IPS-NIHi11 (cell line): ENCODE measurements around the gene P2RY1.
"Not testable (repeated sequence)": the region's sequence is repeated elsewhere in the genome, so short reads cannot be mapped to it uniquely, and the experiment has no call there.

Source experiments
- DNase-seq: peaks from one replicate; pipeline ENCODE4 v3.0.0; 2012; ENCODE audit warnings: mixed read lengths, low spot score

The P2RY1 gene

GRCh38 chr3:152836269-152836668 lies 1.3 kb downstream of the P2RY1 start:
- no peak for DNase-seq

DNA sequence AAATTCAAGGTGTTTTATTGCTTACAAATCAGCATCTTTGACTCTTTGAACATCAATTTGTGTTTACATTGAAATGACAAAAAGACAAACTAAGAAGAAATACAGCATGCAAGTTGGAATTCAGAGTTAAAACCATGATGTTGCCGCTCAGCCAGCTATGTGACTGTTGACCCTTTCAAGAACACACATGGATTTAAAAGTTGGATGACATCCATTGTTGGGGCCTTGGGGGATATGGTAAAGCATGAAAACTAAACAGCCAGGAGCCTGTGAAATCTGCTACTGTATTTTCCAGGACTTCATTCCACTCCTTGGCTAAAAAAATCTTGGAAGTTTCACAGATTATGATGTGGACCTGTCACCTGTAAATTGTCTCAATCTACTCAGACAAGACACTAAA lies 4.6 kb downstream of the P2RY1 start:
- no peak for DNase-seq

- no peak for DNase-seq
Measured at GRCh38 chr3:152841131-152841530, 6.2 kb downstream of the P2RY1 start.

DNA sequence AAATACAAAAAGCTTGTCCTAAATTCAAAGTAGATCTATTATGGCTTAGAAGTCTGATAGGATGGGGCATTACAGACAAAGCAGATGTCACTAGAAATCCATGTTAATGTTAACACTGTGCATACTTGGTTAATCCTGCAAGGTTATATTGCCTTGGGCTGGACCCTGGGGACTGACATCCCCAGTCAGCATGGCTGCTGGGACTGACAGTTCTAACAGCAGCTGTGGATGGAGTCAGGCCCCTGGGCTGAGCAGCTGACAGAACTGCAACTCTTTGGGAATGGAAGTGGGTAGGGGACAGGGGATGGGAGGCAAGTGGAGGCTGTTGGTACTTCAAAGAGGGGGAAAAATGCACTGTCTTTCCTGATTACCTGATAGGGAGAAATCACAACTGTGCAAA lies 7.5 kb downstream of the P2RY1 start:
- no peak for DNase-seq

DNA sequence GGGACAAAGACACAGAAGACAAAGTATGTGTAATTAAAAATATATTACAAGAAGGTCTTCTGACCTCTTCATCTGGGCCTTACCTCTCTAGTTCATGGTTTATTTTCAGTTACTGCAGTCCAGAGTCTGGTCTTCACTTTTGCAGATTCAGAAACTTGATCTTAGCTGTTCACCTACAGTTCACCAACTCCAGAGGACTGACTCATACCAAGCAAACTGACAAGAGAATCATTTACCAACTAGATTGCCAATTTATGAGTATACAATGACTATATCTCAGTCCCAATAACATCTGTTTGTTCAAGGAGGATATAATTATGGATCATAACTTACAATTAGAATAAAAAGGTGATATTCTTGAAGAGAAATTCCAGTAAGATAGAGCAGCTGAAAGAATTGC lies 9.0 kb downstream of the P2RY1 start:
- DNase-seq, result no peak

DNA sequence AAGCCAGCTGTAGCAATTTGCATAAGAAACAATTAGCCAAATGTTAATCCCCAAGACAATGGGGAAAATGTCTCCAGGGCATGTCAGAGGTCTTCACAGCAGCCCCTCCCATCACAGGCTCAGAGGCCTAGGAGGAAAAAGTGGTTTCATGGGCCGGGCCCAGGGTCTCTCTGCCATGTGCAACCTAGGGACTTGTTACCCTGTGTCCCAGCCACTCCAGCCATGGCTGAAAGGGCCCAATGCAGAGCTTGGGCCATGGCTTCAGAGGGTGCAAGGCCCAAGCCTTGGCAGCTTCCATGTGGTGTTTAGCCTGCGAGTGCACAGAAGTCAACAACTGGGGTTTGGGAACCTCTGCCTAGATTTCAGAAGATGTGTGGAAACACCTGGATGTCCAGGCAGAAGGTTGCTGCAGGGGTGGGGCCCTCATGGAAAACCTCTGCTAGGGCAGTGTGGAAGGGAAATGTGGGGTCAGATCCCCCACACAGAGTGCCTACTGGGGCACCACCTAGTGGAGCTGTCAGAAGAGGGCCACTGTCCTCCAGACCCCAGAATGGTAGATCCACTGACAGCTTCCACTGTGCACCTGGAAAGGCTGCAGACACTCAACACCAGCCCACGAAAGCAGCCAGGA lies 11.8 kb downstream of the P2RY1 start:
- not testable (repeated sequence) for DNase-seq

GRCh38 chr3:152847599-152847998 lies 12.7 kb downstream of the P2RY1 start:
- DNase-seq, result not testable (repeated sequence)

GRCh38 chr3:152849996-152850578 lies 15.2 kb downstream of the P2RY1 start:
- no peak for DNase-seq

DNA sequence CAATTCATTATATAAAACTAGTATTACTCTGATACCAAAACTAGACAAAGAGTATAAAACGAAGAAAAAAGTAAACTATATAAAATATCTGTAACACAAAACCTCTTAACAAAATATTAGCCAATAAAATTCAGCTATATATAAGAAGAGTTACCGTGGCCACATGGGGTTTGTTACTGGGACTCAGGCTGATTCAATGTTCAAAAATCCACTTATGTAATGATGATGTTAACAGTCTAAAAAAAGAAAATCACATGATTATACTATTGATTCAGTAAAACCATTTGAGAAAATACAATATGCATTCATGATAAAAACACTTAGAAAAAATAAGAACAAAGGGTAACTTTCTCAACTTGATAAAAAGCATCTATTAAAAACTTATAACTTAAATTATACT lies 18.3 kb downstream of the P2RY1 start:
- no peak for DNase-seq

GRCh38 chr3:152857082-152857481 lies 22.2 kb downstream of the P2RY1 start:
- no peak for DNase-seq

DNA sequence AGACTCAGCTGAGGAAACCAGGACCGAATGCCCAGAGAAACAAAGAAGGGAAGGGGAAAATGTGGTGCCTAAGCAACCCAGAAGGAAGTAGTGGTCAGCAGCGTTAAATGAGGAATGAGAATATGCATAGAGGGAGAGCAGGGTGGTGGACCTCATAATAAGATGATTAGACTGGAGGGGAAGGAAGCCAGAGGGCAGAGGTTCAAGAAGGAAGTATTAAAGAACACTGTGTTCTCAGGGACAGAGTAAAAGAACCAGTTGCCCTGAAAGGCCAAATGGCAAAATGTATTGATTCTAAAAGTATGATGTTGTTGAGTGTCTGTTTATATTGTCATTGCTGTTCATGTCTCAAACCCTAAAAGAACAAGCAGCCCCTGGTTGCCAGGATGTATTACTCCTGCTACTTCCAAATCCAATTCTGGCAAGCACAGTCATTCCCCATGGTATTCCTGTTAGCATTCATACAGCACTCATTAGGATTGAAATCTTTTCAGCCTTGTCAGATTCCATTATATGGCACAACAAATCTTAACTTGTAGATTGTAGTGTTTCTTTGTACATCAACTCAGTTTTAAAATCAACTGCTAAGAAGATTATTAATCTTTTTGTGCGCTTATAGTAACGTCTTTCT lies 23.4 kb downstream of the P2RY1 start:
- no peak for DNase-seq

GRCh38 chr3:152860736-152861135 lies 25.8 kb downstream of the P2RY1 start:
- no peak for DNase-seq

GRCh38 chr3:152865668-152866245 lies 30.8 kb downstream of the P2RY1 start:
- DNase-seq, result no peak

DNA sequence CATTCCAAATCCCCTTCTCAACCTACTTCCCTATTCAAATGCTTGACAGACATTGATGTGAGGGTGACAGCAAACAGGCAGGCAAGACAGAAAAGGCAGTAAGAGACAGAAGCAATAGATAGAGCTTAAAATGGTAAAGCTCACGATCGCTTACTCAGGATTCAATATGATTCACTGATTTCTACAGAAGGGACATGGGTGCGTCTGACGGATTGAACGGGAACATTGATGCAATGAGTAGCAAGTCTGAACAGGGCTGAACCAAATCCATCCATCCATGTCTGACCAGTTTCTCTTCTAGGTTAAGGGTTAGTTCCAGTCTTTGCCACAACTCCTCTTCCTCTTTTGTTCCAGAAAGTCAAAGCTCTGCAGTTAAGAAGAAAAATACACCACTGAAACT lies 35.1 kb downstream of the P2RY1 start:
- no peak for DNase-seq

- not testable (repeated sequence) for DNase-seq
Measured at GRCh38 chr3:152873314-152873713, 38.4 kb downstream of the P2RY1 start.

GRCh38 chr3:152874896-152875749 lies 40.2 kb downstream of the P2RY1 start:
- no peak for DNase-seq

DNA sequence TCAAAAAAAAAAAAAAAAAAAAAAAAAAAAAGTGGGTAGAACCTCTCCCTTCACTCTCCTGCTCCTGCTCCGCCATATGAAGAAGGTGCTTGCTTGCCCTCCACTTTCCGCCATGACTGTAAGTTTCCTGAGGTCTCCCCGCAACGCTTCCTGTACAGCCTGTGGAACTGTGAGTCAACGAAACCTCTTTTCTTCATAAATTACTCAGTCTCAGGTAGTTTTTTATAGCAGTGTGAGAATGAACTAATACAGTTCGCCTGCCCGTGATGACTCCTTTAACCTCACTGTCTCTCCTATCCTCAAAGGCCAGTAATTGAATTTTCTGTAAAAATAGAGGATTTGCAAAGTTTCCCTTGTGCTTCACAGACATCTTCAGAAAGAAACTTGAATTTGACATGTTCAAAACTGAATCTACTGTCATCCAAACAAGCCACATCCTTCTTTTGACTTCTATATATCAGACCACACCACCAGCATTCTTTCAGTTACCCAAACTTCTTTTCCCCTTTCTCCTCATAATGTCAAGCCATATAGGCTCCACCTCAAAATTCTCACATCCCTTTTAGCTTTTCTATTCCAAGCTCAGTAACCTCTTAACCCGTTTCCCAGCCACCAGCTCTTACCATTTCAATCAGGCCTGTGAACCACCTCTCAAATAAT lies 44.3 kb downstream of the P2RY1 start:
- DNase-seq, result no peak

DNA sequence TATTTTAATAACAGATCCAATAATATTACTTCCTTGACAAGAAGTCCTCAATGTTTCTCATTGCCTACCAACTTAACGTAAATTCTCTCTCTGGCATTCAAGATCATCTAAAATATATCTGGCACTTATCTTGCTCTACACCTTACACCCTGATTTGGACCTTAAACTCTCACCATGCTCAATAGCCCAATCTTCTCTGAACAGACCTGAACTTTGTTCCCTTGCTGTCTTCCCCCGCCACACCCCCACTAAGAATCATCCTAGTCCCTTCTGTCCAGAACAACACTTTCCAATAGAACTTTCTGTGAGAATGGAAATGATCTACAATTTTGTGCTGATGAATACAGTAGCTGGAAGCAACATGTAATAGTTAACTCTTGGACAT lies 44.9 kb downstream of the P2RY1 start:
- no peak for DNase-seq

DNA sequence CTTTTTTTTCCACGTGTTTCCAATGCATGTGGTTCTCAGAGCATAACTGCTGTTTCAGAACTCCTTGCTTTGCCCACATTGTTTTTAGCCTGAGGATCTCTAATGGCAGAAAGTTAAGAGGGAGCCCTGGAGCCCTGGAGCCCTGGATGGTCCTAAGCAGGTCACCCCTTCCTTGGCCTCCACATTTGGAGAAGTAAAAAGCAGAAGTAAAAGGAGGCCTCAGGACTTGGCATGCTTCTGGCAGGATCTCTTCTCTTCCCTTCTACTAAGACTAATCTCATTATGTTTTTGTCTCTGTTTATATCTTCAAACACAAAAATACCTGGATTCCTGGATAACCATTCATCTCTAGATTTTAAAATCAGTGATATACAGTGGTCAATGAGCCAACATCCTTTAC lies 50.1 kb downstream of the P2RY1 start:
- no peak for DNase-seq
